SU-DHL-6 (cell line): ENCODE results near the gene DRD3.

Experiments used
- EZH2phosphoT487 ChIP-seq: fragments of 200-600 bp; sonication (generic), shearing (Covaris generic); conservative IDR thresholded peaks from 2 replicates; pipeline ENCODE4 v1.6.1; 2018; ENCODE audit warnings: mild to moderate bottlenecking, antibody characterized with exemption, low read length, moderate library complexity, mixed read lengths
- TF ChIP-seq, protein P1 (sequence below): fragments of 200-600 bp; sonication (generic); IDR thresholded peaks from one replicate; pipeline ENCODE4 v1.5.1; 2017; ENCODE audit warnings: antibody characterized with exemption, mild to moderate bottlenecking, low read length, moderate library complexity; ENCODE audit not compliant: insufficient read depth, poor library complexity, severe bottlenecking

DNA sequence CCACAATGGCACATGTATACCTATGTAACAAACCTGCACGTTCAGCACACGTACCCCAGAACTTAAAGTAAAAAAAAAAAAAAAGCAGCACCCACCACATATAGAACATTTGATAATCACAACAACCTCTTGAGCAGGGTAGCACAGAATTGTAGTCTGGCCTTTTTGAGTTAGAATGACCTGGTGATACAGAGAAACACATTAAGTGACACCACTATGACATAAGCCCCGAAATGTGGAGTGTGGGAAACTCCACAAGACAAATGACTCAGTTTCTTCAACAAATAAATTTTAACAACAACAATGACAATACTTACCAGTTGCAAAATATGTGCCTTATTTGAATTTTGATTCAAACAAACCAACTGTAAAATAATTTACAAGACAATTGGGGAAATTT is 46.4 kb downstream of the DRD3 start:
- TF ChIP-seq, protein P1, sequence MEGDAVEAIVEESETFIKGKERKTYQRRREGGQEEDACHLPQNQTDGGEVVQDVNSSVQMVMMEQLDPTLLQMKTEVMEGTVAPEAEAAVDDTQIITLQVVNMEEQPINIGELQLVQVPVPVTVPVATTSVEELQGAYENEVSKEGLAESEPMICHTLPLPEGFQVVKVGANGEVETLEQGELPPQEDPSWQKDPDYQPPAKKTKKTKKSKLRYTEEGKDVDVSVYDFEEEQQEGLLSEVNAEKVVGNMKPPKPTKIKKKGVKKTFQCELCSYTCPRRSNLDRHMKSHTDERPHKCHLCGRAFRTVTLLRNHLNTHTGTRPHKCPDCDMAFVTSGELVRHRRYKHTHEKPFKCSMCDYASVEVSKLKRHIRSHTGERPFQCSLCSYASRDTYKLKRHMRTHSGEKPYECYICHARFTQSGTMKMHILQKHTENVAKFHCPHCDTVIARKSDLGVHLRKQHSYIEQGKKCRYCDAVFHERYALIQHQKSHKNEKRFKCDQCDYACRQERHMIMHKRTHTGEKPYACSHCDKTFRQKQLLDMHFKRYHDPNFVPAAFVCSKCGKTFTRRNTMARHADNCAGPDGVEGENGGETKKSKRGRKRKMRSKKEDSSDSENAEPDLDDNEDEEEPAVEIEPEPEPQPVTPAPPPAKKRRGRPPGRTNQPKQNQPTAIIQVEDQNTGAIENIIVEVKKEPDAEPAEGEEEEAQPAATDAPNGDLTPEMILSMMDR = no peak
- no peak for TF ChIP-seq EZH2phosphoT487
